Central memory CD8-positive, alpha-beta T cell (primary cell): ENCODE measurements around the gene RBM26.

ENCODE experiments used
- ATAC-seq: fragments of 150-1000 bp; cut with Tn5 transposase; replicated peaks from 2 replicates; pipeline ENCODE4 v1.10.0; 2022; ENCODE audit warnings: mild to moderate bottlenecking, moderate FRiP score, moderate number of reproducible peaks; ENCODE audit not compliant: poor library complexity, severe bottlenecking; ENCODE audit errors: extremely low read depth
- DNase-seq, 2 donors: peaks; one replicate each; pipeline ENCODE4 v3.0.0; 2021; ENCODE audit warnings: low spot score in 2 of 2
- H3K27ac Mint-ChIP-seq: one replicate; pipeline ENCODE4 v1.8.0; 2022; ENCODE audit warnings: low read depth, mild to moderate bottlenecking, moderate library complexity, mixed read lengths
- H3K27me3 Mint-ChIP-seq: one replicate; pipeline ENCODE4 v1.8.0; 2022; ENCODE audit warnings: mixed read lengths
- H3K36me3 Mint-ChIP-seq: one replicate; pipeline ENCODE4 v1.8.0; 2022; ENCODE audit warnings: mild to moderate bottlenecking, moderate library complexity, mixed read lengths; ENCODE audit not compliant: insufficient read depth
- H3K4me1 Mint-ChIP-seq: one replicate; pipeline ENCODE4 v1.8.0; 2022; ENCODE audit warnings: mixed read lengths
- H3K4me3 Mint-ChIP-seq: one replicate; pipeline ENCODE4 v1.8.0; 2022; ENCODE audit warnings: mild to moderate bottlenecking, moderate library complexity, mixed read lengths
- H3K9me3 Mint-ChIP-seq: one replicate; pipeline ENCODE4 v1.8.0; 2022; ENCODE audit warnings: mixed read lengths

The RBM26 gene

GRCh38 chr13:79393564-79394249, 12.3 kb downstream of the RBM26 start:
- peak; percentile 57 for ATAC-seq
- Mint-ChIP-seq H3K4me3 (peak overlapping the region; percentile 63), H3K27ac (peak overlapping the region; percentile 20), H3K27me3 (no peaks in the 10 kb centered on the region), H3K4me1 (peaks cover 56% of the 10 kb centered on the region), H3K9me3 (peaks cover 5% of the 10 kb centered on the region), H3K36me3 (peaks cover 12% of the 10 kb centered on the region)
- DNase-seq = peak in 1 of 2 donors; percentile 26

- DNase-seq = no peak
- H3K4me3 Mint-ChIP-seq = peak overlapping the region; percentile 63
- H3K4me1 Mint-ChIP-seq = peaks cover 55% of the 10 kb centered on the region
- peaks cover 5% of the 10 kb centered on the region for H3K9me3 Mint-ChIP-seq
- H3K27me3 Mint-ChIP-seq = no peaks in the 10 kb centered on the region
- H3K36me3 Mint-ChIP-seq = peaks cover 12% of the 10 kb centered on the region
- ATAC-seq = peak; percentile 77
- H3K27ac Mint-ChIP-seq = peak overlapping the region; percentile 63
These were observed 13.0 kb downstream of the RBM26 start for GRCh38 chr13:79392882-79393563.

- H3K36me3 Mint-ChIP-seq = peaks cover 4% of the 10 kb centered on the region
- ATAC-seq (no peak), DNase-seq (no peak)
- H3K27me3 Mint-ChIP-seq = no peaks in the 10 kb centered on the region
- no peak overlapping the region for H3K4me3 Mint-ChIP-seq
- H3K27ac Mint-ChIP-seq = no peak overlapping the region
- no peaks in the 10 kb centered on the region for H3K9me3 Mint-ChIP-seq
- H3K4me1 Mint-ChIP-seq = peaks cover 47% of the 10 kb centered on the region
These were observed 17.0 kb downstream of the RBM26 start for GRCh38 chr13:79389026-79389425.

DNA sequence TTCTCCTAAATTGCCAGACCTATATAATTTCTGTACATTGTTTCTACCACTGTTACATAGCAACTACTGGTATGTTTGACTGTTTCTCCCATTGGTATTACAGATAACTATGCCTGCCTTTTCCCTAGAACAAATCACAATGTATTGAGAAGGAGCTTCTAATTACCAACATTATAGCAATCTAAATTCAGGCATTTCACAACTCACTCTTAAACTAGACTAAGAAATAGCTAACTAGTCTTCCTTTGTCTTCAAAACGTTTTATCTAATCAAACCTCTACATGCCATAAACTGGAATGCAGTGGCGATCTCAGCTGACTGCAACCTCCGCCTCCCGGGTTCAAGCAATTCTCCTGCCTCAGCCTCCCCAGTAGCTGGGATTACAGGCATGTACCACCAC, 18.2 kb downstream of the RBM26 start:
- Mint-ChIP-seq H3K9me3 (no peaks in the 10 kb centered on the region), H3K4me3 (no peak overlapping the region), H3K4me1 (peaks cover 44% of the 10 kb centered on the region), H3K36me3 (peaks cover 8% of the 10 kb centered on the region), H3K27ac (peak overlapping the region; percentile 87), H3K27me3 (no peaks in the 10 kb centered on the region)
- ATAC-seq (no peak), DNase-seq (no peak)

DNA sequence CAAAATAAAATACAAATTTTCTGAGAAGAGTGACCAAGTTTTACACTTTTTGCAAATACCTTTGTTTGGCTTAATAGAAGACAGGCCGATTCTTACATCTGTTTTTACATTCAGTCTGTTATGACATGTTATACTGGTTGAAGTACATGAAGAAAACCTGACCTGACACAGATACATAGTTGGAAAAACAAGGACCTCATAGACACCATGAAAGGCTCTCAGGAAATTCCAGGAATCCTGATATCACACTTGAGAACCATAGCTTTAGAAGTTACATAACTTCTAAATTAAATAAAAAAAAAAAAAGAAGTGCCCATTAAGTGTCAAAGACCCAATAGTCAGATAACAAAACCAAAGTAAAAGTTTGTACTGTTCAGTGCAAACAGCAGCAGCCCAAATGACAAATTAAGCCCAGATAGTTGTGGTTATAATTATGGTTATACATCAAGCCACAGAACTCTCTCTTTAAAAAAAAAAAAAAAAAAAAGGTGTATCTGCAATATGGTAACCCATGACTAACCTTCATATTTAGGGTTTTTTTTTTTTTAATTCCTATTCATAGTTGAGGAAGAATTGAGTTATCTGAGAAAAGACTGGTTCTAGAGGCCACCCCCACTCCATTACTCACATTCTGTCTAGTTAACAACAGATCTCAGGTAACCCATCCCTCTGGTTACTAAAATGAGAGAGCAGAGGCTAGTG, 19.8 kb downstream of the RBM26 start:
- Mint-ChIP-seq H3K36me3 (peaks cover 4% of the 10 kb centered on the region), H3K27ac (peak overlapping the region; percentile 20), H3K9me3 (no peaks in the 10 kb centered on the region), H3K4me3 (no peak overlapping the region), H3K27me3 (no peaks in the 10 kb centered on the region), H3K4me1 (peaks cover 46% of the 10 kb centered on the region)
- no peak for DNase-seq
- ATAC-seq = peak; percentile 42

DNA sequence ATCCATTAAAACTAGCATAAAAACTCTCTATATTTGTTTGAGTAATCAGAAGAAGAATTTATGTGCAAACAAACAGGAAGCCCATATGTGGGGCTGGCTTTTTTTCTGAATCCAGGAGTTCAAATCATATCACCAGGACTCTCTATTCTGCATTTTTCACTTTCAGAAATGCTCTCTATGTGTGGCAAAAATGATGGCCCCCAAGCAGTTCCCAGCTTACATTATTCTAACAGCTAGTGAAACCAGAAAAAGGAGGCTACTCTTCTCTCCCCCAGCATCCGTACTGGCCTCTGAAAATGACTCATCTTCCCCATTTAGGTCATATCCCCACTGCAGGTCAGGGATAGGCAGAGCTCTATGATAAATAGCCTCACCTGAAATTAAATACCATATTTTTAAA, 20.4 kb downstream of the RBM26 start:
- Mint-ChIP-seq H3K9me3 (no peaks in the 10 kb centered on the region), H3K4me3 (no peak overlapping the region), H3K4me1 (peaks cover 48% of the 10 kb centered on the region), H3K27ac (peak overlapping the region; percentile 20), H3K27me3 (no peaks in the 10 kb centered on the region), H3K36me3 (peaks cover 4% of the 10 kb centered on the region)
- DNase-seq (no peak), ATAC-seq (peak; percentile 12)

- H3K27ac Mint-ChIP-seq = peak overlapping the region; percentile 71
These were observed 21.9 kb downstream of the RBM26 start for GRCh38 chr13:79384022-79384610.

DNA sequence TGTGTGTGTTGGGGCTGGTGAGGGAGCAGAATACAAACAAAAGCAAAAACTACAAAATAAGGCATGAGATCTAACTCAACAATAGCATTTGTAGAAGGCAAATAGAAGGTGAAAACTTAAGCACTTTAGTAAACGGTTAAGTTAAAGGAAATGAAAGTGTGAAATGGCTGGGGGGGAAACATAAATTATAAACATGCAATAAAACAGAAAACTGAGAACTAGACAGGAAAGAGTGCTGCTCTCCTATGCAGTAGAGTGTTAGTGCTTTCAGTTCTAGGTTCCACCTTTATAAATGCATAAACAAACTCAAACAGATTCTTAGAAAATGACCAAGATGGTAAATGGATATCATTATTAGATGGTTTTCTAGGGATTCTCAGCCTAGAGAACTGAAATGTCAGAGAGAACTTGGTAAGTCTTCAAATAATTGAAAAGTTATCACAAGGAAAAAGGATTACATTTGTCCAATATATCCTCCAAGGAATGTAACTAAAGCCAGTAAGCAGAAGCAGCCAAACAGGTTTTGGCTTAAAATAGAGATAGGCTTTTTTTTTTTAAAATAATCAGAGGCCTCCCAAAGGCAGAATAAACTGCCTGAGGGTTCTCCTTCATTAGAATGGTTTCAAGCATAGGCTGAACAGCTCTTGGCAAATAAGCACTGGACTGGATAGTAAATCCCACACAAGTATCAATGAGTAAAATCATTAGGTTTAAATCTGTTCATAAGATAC, 23.3 kb downstream of the RBM26 start:
- H3K9me3 Mint-ChIP-seq = no peaks in the 10 kb centered on the region
- H3K4me1 Mint-ChIP-seq = peaks cover 48% of the 10 kb centered on the region
- ATAC-seq (peak; percentile 74), DNase-seq (no peak)
- H3K4me3 Mint-ChIP-seq = peak overlapping the region; percentile 56
- H3K27me3 Mint-ChIP-seq = no peaks in the 10 kb centered on the region
- peaks cover 7% of the 10 kb centered on the region for H3K36me3 Mint-ChIP-seq
- peak overlapping the region; percentile 71 for H3K27ac Mint-ChIP-seq

More at GRCh38 chr13:79384022-79384610, 21.9 kb downstream of the RBM26 start:
- DNase-seq (no peak), ATAC-seq (no peak)
- Mint-ChIP-seq H3K4me3 (no peak overlapping the region), H3K27me3 (no peaks in the 10 kb centered on the region), H3K36me3 (peaks cover 4% of the 10 kb centered on the region), H3K4me1 (peaks cover 59% of the 10 kb centered on the region), H3K9me3 (no peaks in the 10 kb centered on the region)

- peaks cover 22% of the 10 kb centered on the region for H3K36me3 Mint-ChIP-seq
- H3K27ac Mint-ChIP-seq = peak overlapping the region; percentile 4
- no peaks in the 10 kb centered on the region for H3K27me3 Mint-ChIP-seq
- H3K4me1 Mint-ChIP-seq = peaks cover 44% of the 10 kb centered on the region
- no peaks in the 10 kb centered on the region for H3K9me3 Mint-ChIP-seq
- ATAC-seq (no peak), DNase-seq (no peak)
- no peak overlapping the region for H3K4me3 Mint-ChIP-seq
These were observed 25.1 kb downstream of the RBM26 start for GRCh38 chr13:79380997-79381396.

GRCh38 chr13:79379274-79379673, 26.8 kb downstream of the RBM26 start:
- H3K4me3 Mint-ChIP-seq = no peak overlapping the region
- no peak for DNase-seq

GRCh38 chr13:79376843-79377242, 29.2 kb downstream of the RBM26 start:
- peaks cover 28% of the 10 kb centered on the region for H3K36me3 Mint-ChIP-seq

More at GRCh38 chr13:79379274-79379673, 26.8 kb downstream of the RBM26 start:
- no peaks in the 10 kb centered on the region for H3K9me3 Mint-ChIP-seq
- H3K27me3 Mint-ChIP-seq = no peaks in the 10 kb centered on the region
- peaks cover 24% of the 10 kb centered on the region for H3K36me3 Mint-ChIP-seq
- no peak for ATAC-seq
- peaks cover 43% of the 10 kb centered on the region for H3K4me1 Mint-ChIP-seq
- no peak overlapping the region for H3K27ac Mint-ChIP-seq

GRCh38 chr13:79374578-79374977, 31.5 kb downstream of the RBM26 start:
- Mint-ChIP-seq H3K27me3 (no peaks in the 10 kb centered on the region), H3K27ac (no peak overlapping the region), H3K9me3 (no peaks in the 10 kb centered on the region), H3K4me1 (peaks cover 11% of the 10 kb centered on the region), H3K36me3 (peaks cover 50% of the 10 kb centered on the region), H3K4me3 (no peak overlapping the region)
- no peak for DNase-seq
- ATAC-seq = no peak

More at GRCh38 chr13:79376843-79377242, 29.2 kb downstream of the RBM26 start:
- DNase-seq (no peak), ATAC-seq (no peak)
- Mint-ChIP-seq H3K4me1 (peaks cover 28% of the 10 kb centered on the region), H3K27me3 (no peaks in the 10 kb centered on the region), H3K9me3 (no peaks in the 10 kb centered on the region), H3K27ac (no peak overlapping the region), H3K4me3 (no peak overlapping the region)
